ENCODE measurements around the gene AHDC1.

DNA sequence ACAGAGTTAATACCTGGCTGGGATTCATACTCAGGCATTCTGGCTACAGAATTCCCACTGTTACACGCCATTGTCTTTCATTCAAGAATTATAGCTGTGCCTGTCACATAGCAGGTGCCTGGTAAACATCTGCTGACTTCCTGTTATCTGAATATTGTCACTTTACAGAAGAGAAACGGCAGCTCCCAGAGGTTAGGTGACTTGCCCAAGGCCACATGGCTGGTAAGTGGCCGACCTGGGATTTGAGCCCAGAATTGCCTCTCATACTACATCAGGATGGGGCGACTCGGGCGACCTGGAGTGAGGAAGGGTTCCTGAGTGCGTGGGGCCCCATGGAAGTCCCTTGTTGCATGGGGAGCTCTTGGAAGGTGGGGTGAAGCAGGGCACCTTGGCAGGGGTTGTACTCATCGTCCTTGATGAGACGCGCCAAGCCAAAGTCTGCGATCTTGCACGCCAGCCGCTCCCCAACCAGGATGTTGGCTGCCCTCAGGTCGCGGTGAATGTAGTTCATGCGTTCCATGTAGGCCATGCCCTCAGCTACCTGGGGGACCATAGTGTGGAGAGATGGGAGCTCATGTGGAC lies 10.2 kb upstream of the AHDC1 start:
- TF ChIP-seq CBFB (CRISPR knock-in tag; IDR thresholded peaks at IDR 0.05) (no peak), MAFK (conservative IDR thresholded peaks at IDR 0.05 in 1 of 2, IDR thresholded peaks at IDR 0.05 in 1 of 2; ENCODE audit: low read length in 2 of 2) (no peak), CTCF (CRISPR knock-in tag; IDR thresholded peaks at IDR 0.05) (no peak), ELF4 (CRISPR knock-in tag; IDR thresholded peaks at IDR 0.05; ENCODE audit: borderline replicate concordance) (no peak)

Measured in HepG2 (cell line).